Measurements from ENCODE around the gene RAD51AP2. TPM values are rescaled to one million over a fixed set of nuclear protein-coding genes. Genes with fewer than 3 reads are reported as not detected.

The RAD51AP2 gene
- total and polyA plus RNA-seq, 2 of the 13 experiments (the other 11 are each of a cell fraction or from before 2014, with no cell fraction given): 0.11 to 0.12 TPM

DNA sequence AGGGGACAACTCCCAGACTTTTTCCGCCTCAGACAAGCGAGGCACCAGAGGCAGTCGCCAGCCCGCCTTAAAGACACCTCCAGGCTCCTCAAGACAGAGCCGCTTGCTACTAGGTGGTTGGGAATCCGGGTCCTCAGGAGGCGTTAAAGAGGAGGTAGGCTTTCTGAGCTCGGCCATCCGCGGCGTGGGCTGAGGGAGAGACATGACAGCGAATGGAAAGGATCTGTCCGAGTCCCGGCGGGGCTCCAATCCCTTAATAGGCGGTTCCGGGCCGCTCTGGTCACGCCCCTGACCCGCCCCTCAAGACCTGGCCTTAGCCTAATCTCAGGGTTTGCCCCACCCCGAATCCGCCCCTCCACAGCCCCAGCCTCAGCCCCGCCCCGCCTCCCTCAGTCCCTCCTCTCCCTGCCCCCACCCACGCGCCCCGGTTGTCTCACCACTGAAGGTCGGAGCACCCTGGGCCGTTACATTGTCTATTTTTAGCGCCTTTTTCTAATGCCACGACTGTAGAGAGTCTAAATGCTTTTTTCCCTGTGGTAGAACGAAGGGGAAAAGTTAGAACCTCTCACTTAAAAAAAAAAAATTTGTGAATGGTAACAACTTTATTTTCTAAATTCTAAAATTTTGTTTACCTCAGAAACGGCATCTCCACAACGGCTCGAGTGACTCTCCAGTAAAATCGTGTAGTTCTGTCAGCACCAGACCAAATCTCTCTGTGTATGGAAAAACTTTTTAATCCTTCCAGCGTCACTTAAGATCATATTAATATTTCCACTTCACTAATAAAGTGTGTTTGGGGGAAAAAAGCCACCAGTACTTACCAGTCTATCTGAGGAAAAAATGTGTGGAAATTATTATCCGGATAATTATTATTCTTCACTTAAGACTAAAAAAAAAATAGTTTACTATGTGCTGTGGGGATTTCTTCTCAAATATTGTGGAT, at the start of gene RAD51AP2 (continued):
- TF ChIP-seq TBX3 (IDR thresholded peaks at IDR 0.05; ENCODE audit: borderline replicate concordance) (no peak), KDM2A (CRISPR knock-in tag; IDR thresholded peaks at IDR 0.05; ENCODE audit: borderline replicate concordance, low read depth) (peak; percentile 77), HIVEP1 (CRISPR knock-in tag; IDR thresholded peaks at IDR 0.05) (no peak), ZNF335 (CRISPR knock-in tag; IDR thresholded peaks at IDR 0.05) (peak; percentile 19; the same call in 1 of the 2 replicates), ZNF549 (CRISPR knock-in tag; IDR thresholded peaks at IDR 0.05) (no peak), ZSCAN21 (CRISPR knock-in tag; IDR thresholded peaks at IDR 0.05; ENCODE audit: borderline replicate concordance) (no peak), PHF8 (CRISPR knock-in tag; IDR thresholded peaks at IDR 0.05) (peak; percentile 58), ZNF501 (CRISPR knock-in tag; IDR thresholded peaks at IDR 0.05) (no peak), GABPB1 (CRISPR knock-in tag; IDR thresholded peaks at IDR 0.05) (peak; percentile 28; the same call in 1 of the 2 replicates), ZNF749 (CRISPR knock-in tag; IDR thresholded peaks at IDR 0.05; ENCODE audit: borderline replicate concordance) (no peak), SNRNP70 (IDR thresholded peaks at IDR 0.05; ENCODE audit: low read depth, low read length) (no peak), ZBTB7A (CRISPR knock-in tag; IDR thresholded peaks at IDR 0.05) (no peak), ZNF879 (CRISPR knock-in tag; IDR thresholded peaks at IDR 0.05) (no peak), POLR2G (IDR thresholded peaks at IDR 0.05; ENCODE audit: low read depth, low read length) (peak; percentile 50; the same call in 1 of the 2 replicates), MYPOP (CRISPR knock-in tag; IDR thresholded peaks at IDR 0.05) (peak; percentile 41; the same call in 1 of the 2 replicates)
- TF ChIP-seq, protein P1, sequence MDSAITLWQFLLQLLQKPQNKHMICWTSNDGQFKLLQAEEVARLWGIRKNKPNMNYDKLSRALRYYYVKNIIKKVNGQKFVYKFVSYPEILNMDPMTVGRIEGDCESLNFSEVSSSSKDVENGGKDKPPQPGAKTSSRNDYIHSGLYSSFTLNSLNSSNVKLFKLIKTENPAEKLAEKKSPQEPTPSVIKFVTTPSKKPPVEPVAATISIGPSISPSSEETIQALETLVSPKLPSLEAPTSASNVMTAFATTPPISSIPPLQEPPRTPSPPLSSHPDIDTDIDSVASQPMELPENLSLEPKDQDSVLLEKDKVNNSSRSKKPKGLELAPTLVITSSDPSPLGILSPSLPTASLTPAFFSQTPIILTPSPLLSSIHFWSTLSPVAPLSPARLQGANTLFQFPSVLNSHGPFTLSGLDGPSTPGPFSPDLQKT (CRISPR knock-in tag; IDR thresholded peaks at IDR 0.05; ENCODE audit: borderline replicate concordance): peak; percentile 98; the same call in 1 of the 2 replicates
- TF ChIP-seq, protein P2, sequence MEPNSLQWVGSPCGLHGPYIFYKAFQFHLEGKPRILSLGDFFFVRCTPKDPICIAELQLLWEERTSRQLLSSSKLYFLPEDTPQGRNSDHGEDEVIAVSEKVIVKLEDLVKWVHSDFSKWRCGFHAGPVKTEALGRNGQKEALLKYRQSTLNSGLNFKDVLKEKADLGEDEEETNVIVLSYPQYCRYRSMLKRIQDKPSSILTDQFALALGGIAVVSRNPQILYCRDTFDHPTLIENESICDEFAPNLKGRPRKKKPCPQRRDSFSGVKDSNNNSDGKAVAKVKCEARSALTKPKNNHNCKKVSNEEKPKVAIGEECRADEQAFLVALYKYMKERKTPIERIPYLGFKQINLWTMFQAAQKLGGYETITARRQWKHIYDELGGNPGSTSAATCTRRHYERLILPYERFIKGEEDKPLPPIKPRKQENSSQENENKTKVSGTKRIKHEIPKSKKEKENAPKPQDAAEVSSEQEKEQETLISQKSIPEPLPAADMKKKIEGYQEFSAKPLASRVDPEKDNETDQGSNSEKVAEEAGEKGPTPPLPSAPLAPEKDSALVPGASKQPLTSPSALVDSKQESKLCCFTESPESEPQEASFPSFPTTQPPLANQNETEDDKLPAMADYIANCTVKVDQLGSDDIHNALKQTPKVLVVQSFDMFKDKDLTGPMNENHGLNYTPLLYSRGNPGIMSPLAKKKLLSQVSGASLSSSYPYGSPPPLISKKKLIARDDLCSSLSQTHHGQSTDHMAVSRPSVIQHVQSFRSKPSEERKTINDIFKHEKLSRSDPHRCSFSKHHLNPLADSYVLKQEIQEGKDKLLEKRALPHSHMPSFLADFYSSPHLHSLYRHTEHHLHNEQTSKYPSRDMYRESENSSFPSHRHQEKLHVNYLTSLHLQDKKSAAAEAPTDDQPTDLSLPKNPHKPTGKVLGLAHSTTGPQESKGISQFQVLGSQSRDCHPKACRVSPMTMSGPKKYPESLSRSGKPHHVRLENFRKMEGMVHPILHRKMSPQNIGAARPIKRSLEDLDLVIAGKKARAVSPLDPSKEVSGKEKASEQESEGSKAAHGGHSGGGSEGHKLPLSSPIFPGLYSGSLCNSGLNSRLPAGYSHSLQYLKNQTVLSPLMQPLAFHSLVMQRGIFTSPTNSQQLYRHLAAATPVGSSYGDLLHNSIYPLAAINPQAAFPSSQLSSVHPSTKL (CRISPR knock-in tag; IDR thresholded peaks at IDR 0.05): peak; percentile 31; the same call in 1 of the 2 replicates
- TF ChIP-seq, protein P3, sequence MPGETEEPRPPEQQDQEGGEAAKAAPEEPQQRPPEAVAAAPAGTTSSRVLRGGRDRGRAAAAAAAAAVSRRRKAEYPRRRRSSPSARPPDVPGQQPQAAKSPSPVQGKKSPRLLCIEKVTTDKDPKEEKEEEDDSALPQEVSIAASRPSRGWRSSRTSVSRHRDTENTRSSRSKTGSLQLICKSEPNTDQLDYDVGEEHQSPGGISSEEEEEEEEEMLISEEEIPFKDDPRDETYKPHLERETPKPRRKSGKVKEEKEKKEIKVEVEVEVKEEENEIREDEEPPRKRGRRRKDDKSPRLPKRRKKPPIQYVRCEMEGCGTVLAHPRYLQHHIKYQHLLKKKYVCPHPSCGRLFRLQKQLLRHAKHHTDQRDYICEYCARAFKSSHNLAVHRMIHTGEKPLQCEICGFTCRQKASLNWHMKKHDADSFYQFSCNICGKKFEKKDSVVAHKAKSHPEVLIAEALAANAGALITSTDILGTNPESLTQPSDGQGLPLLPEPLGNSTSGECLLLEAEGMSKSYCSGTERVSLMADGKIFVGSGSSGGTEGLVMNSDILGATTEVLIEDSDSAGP (CRISPR knock-in tag; IDR thresholded peaks at IDR 0.05; ENCODE audit: borderline replicate concordance): peak; percentile 43; the same call in 1 of the 2 replicates
- TF ChIP-seq, protein P4, sequence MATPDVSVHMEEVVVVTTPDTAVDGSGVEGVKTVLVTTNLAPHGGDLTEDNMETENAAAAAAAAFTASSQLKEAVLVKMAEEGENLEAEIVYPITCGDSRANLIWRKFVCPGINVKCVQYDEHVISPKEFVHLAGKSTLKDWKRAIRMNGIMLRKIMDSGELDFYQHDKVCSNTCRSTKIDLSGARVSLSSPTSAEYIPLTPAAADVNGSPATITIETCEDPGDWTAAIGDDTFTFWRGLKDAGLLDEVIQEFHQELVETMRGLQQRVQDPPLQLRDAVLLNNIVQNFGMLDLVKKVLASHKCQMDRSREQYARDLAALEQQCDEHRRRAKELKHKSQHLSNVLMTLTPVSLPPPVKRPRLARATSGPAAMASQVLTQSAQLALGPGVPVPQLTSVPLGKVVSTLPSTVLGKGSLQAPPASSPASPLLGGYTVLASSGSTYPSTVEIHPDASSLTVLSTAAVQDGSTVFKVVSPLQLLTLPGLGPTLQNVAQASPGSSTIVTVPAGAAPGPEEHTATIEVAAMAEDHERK (CRISPR knock-in tag; IDR thresholded peaks at IDR 0.05; ENCODE audit: low read depth): no peak

All from HepG2 (cell line).